HL-60 (cell line): ENCODE results near the gene BTG4.

Experiments
- GABPA ChIP-seq: IDR thresholded peaks from 2 replicates; pipeline ENCODE4 v1.6.1; 2012; ENCODE audit warnings: low read depth
- POLR2AphosphoS5 ChIP-seq: IDR thresholded peaks from 2 replicates; pipeline ENCODE4 v1.6.1; 2012; ENCODE audit warnings: low read depth
- SPI1 ChIP-seq: IDR thresholded peaks from 2 replicates; pipeline ENCODE4 v1.6.1; 2012; ENCODE audit warnings: low read depth, mild to moderate bottlenecking, borderline replicate concordance
- TF ChIP-seq, protein P1 (sequence below): IDR thresholded peaks from one replicate; pipeline ENCODE4 v1.5.1; 2011; ENCODE audit warnings: low read length, control low read depth, inconsistent platforms; ENCODE audit not compliant: insufficient read depth
- TF ChIP-seq, protein P2 (sequence below): IDR thresholded peaks from 2 replicates; pipeline ENCODE4 v1.6.1; 2012; ENCODE audit warnings: low read depth; ENCODE audit not compliant: insufficient replicate concordance

DNA sequence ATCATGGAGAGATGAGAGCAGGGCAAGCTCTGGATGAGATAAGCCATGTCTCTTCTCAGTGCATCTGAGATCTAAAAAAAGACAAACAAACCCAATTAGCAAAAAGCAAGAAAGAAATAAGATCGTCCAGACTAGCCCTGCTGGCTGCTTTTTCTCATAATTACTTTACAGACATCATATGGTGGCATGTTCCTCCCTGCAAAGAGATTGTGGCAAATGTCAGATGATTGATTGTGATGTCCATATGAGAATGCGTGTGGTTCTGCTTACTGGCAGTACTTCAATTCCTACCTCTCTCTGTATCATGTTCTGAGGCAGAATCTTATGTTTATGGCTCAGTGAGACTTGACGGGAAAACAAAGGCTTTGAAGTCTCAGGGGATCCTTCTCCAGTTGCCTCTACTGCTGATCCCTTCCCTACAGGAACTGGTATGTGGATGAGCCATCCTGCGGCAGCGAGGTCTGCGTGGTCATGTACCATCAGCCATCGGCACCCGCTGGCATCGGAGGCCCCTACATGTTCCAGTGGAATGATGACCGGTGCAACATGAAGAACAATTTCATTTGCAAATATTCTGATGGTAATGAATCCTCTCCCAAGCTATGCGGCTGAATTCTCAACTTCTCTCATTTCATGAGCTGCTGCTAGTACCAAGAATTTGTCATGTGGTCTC is 37.1 kb upstream of the BTG4 start:
- no peak for TF ChIP-seq POLR2AphosphoS5
- TF ChIP-seq, protein P1, sequence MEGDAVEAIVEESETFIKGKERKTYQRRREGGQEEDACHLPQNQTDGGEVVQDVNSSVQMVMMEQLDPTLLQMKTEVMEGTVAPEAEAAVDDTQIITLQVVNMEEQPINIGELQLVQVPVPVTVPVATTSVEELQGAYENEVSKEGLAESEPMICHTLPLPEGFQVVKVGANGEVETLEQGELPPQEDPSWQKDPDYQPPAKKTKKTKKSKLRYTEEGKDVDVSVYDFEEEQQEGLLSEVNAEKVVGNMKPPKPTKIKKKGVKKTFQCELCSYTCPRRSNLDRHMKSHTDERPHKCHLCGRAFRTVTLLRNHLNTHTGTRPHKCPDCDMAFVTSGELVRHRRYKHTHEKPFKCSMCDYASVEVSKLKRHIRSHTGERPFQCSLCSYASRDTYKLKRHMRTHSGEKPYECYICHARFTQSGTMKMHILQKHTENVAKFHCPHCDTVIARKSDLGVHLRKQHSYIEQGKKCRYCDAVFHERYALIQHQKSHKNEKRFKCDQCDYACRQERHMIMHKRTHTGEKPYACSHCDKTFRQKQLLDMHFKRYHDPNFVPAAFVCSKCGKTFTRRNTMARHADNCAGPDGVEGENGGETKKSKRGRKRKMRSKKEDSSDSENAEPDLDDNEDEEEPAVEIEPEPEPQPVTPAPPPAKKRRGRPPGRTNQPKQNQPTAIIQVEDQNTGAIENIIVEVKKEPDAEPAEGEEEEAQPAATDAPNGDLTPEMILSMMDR = no peak
- TF ChIP-seq, protein P2, sequence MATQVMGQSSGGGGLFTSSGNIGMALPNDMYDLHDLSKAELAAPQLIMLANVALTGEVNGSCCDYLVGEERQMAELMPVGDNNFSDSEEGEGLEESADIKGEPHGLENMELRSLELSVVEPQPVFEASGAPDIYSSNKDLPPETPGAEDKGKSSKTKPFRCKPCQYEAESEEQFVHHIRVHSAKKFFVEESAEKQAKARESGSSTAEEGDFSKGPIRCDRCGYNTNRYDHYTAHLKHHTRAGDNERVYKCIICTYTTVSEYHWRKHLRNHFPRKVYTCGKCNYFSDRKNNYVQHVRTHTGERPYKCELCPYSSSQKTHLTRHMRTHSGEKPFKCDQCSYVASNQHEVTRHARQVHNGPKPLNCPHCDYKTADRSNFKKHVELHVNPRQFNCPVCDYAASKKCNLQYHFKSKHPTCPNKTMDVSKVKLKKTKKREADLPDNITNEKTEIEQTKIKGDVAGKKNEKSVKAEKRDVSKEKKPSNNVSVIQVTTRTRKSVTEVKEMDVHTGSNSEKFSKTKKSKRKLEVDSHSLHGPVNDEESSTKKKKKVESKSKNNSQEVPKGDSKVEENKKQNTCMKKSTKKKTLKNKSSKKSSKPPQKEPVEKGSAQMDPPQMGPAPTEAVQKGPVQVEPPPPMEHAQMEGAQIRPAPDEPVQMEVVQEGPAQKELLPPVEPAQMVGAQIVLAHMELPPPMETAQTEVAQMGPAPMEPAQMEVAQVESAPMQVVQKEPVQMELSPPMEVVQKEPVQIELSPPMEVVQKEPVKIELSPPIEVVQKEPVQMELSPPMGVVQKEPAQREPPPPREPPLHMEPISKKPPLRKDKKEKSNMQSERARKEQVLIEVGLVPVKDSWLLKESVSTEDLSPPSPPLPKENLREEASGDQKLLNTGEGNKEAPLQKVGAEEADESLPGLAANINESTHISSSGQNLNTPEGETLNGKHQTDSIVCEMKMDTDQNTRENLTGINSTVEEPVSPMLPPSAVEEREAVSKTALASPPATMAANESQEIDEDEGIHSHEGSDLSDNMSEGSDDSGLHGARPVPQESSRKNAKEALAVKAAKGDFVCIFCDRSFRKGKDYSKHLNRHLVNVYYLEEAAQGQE = no peak
- no peak for TF ChIP-seq SPI1
- TF ChIP-seq GABPA = no peak
